Motor neuron (in vitro differentiated cells): Measurements from ENCODE around the gene SNX20. TPM values are rescaled to one million over a fixed set of nuclear protein-coding genes. Genes with fewer than 3 reads are reported as not detected.

Experiments
- total RNA-seq, 8 experiments: library from RNA; unstranded; fragments of 300-600 nt; gene quantifications; 2 replicates each; pipeline versions ENCODE4 v1.2.3 to v1.2.4, GENCODE V29; 2022

SNX20 gene
- total RNA-seq, 8 experiments from 2014 or later = 0.13 to 0.36 (median 0.24) TPM; not detected in 3

Other genes starting within 250 kb of the SNX20 start
- gene NKD1, start 132.9 kb downstream of the SNX20 start, total RNA-seq = 10 to 100 TPM in 1 of 8 experiments, 1 to 10 TPM in 4, under 1 TPM in 3; 0.13 to 20.0 (median 1.2) TPM
- under 1 TPM in 7 of 8 experiments, not detected in 1; 0.05 to 0.71 (median 0.25) TPM for gene NOD2, start 12.3 kb upstream of the SNX20 start, total RNA-seq
- gene CYLD, start 60.8 kb upstream of the SNX20 start, total RNA-seq = 10 to 100 TPM; 13.4 to 29.7 (median 21.6) TPM